Activated CD4-positive, alpha-beta T cell treated with anti-CD3 and anti-CD28 coated beads, Interleukin-2, amount 10 ng/mL, durations not matched to agents 24 days and 14 days (primary cell): ENCODE data around the gene TOMM70. TPM values are rescaled to one million over a fixed set of nuclear protein-coding genes. Genes with fewer than 3 reads are reported as not detected.
A peak's percentile ranks its signal among the peaks of the same experiment; 100 is the strongest.
"Not testable (repeated sequence)": the region's sequence is repeated elsewhere in the genome, so short reads cannot be mapped to it uniquely, and the experiment has no call there.

Experiments used
- DNase-seq: peaks from one replicate; pipeline ENCODE4 v3.0.0; 2022
- H3K27ac Mint-ChIP-seq: one replicate; pipeline ENCODE4 v1.8.0; 2022; ENCODE audit warnings: mild to moderate bottlenecking, mixed read lengths
- H3K27me3 Mint-ChIP-seq: one replicate; pipeline ENCODE4 v1.8.0; 2022; ENCODE audit warnings: mixed read lengths
- H3K36me3 Mint-ChIP-seq: one replicate; pipeline ENCODE4 v1.8.0; 2022; ENCODE audit warnings: low read depth, mild to moderate bottlenecking, mixed read lengths
- H3K4me1 Mint-ChIP-seq: one replicate; pipeline ENCODE4 v1.8.0; 2021; ENCODE audit warnings: mixed read lengths
- H3K4me3 Mint-ChIP-seq: one replicate; pipeline ENCODE4 v1.8.0; 2022; ENCODE audit warnings: mild to moderate bottlenecking, moderate library complexity, mixed read lengths
- H3K9me3 Mint-ChIP-seq: one replicate; pipeline ENCODE4 v1.8.0; 2021; ENCODE audit warnings: mixed read lengths
- intact Hi-C: fragments of 100-400 bp; cut with micrococcal nuclease; formaldehyde crosslinking; loops from one replicate; pipeline ENCODE4 v1.15.1; 2023
- total RNA-seq: library from RNA; stranded (reverse); gene quantifications from 2 replicates; pipeline ENCODE4 v1.2.3, GENCODE V29; 2022

TOMM70 gene
- 57.4 and 61.5 TPM in 2 replicates for total RNA-seq

- Mint-ChIP-seq H3K4me3 (peak within 1 kb of the TSS; percentile 93), H3K9me3 (peaks cover 4% of the 10 kb centered on the region), H3K36me3 (peaks cover 17% of the 10 kb centered on the region), H3K27me3 (no peaks in the 10 kb centered on the region), H3K27ac (peak within 1 kb of the TSS; percentile 98), H3K4me1 (peaks cover 36% of the 10 kb centered on the region)
- DNase-seq, result peak; percentile 98
- intact Hi-C loops, result loop anchor here (1.0 to 10.0 kb wide), 12 partner anchors 67 to 1276 kb away; partner anchors contain the start of genes CMSS1, NIT2, PCNP and TBC1D23
Measured at GRCh38 chr3:100400780-100401673, at the start of gene TOMM70, which contains the start of gene LNP1. Gene TOMM70, minus strand, starts transcription at chr3:100401089. Its CDS starts 140 bp downstream, at chr3:100400949. Gene LNP1, plus strand, starts transcription at chr3:100401539. Its CDS starts 28,191 bp downstream, at chr3:100429730.

GRCh38 chr3:100449214-100449613 lies 48.3 kb upstream of the TOMM70 start:
- DNase-seq, result no peak
- peaks cover 1% of the 10 kb centered on the region for H3K36me3 Mint-ChIP-seq
- no peaks in the 10 kb centered on the region for H3K4me1 Mint-ChIP-seq
- no peak overlapping the region for H3K27ac Mint-ChIP-seq
- peaks cover 1% of the 10 kb centered on the region for H3K27me3 Mint-ChIP-seq
- peaks cover 10% of the 10 kb centered on the region for H3K9me3 Mint-ChIP-seq
- intact Hi-C loops, result no loop called here
- H3K4me3 Mint-ChIP-seq, result no peak overlapping the region

DNA sequence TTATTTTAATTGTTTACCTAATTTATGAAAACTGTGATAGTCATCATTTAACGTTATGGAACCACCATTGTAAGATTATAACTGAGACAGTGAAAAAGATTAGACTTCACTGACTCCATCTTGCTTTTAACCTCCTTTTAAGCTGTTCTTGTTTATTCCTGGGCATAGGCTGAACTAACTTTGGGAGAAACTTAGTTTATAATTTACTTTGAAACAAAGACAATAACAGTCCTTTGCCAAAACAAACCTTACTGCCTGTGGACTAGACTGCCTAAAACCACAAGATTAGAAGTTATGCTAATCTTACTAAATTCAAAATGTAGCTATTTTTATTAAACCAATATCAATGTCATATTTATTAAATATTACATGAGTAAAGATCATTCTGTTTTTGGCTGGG lies 47.2 kb upstream of the TOMM70 start:
- H3K36me3 Mint-ChIP-seq, result peaks cover 1% of the 10 kb centered on the region
- peaks cover 1% of the 10 kb centered on the region for H3K27me3 Mint-ChIP-seq
- H3K9me3 Mint-ChIP-seq, result peaks cover 10% of the 10 kb centered on the region
- H3K4me3 Mint-ChIP-seq, result no peak overlapping the region
- H3K4me1 Mint-ChIP-seq, result no peaks in the 10 kb centered on the region
- H3K27ac Mint-ChIP-seq, result no peak overlapping the region
- intact Hi-C loops, result no loop called here
- no peak for DNase-seq

GRCh38 chr3:100447067-100447466 lies 46.2 kb upstream of the TOMM70 start:
- H3K9me3 Mint-ChIP-seq, result peaks cover 10% of the 10 kb centered on the region
- H3K27me3 Mint-ChIP-seq, H3K4me1 Mint-ChIP-seq, DNase-seq, H3K4me3 Mint-ChIP-seq, H3K27ac Mint-ChIP-seq, intact Hi-C loops, H3K36me3 Mint-ChIP-seq: not testable (repeated sequence)

- Mint-ChIP-seq H3K4me3 (no peak overlapping the region), H3K27me3 (peaks cover 1% of the 10 kb centered on the region), H3K36me3 (peaks cover 1% of the 10 kb centered on the region), H3K9me3 (peaks cover 10% of the 10 kb centered on the region), H3K27ac (no peak overlapping the region), H3K4me1 (peaks cover 7% of the 10 kb centered on the region)
- intact Hi-C loops, result no loop called here
- DNase-seq, result no peak
Measured at GRCh38 chr3:100443690-100444089, 42.8 kb upstream of the TOMM70 start.

DNA sequence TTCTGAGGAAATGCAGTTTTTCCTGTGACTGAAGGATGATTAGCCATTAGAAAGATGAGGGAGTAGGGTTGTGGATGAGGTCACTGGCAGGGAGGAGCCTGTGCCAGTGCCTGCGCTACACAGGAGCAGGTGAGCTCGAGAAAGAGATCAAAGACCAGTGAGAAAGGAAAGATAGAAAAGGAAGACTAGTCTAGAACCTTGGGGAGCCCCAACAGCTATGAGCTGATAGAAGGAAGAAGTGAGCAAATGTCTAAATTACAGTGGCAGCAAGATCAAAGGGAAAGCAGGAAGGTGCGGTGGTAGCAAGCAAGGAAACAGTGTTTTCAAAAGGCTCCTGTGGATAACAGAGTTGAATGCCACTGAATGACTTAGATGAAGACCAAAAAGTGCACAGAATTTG lies 40.0 kb upstream of the TOMM70 start:
- H3K4me1 Mint-ChIP-seq, result peaks cover 7% of the 10 kb centered on the region
- intact Hi-C loops, result no loop called here
- H3K36me3 Mint-ChIP-seq, result no peaks in the 10 kb centered on the region
- no peak overlapping the region for H3K27ac Mint-ChIP-seq
- H3K27me3 Mint-ChIP-seq, result no peaks in the 10 kb centered on the region
- peaks cover under 1% of the 10 kb centered on the region for H3K9me3 Mint-ChIP-seq
- peak overlapping the region; percentile 17 for H3K4me3 Mint-ChIP-seq
- peak; percentile 64 for DNase-seq

DNA sequence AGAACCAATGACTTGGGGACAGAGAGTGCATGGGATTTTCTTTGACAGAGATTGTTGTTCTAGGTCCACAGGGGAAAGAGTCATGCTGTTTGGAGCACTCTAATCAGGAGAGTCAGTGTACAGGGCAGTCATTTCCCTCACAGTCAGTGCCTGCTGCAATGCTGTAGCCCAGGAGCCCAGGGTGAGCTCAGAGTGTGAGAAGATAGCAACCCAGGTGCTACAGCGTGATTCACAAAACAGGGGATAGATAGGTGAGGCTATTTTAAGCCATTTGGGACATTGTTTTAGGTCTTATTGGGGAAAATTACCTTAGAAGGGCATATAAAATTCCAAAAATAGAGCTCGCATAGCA lies 37.7 kb upstream of the TOMM70 start:
- peaks cover 5% of the 10 kb centered on the region for H3K9me3 Mint-ChIP-seq
- peaks cover 7% of the 10 kb centered on the region for H3K4me1 Mint-ChIP-seq
- DNase-seq, result no peak
- no peak overlapping the region for H3K27ac Mint-ChIP-seq
- H3K36me3 Mint-ChIP-seq, result no peaks in the 10 kb centered on the region
- no peaks in the 10 kb centered on the region for H3K27me3 Mint-ChIP-seq
- no peak overlapping the region for H3K4me3 Mint-ChIP-seq
- intact Hi-C loops, result no loop called here

- Mint-ChIP-seq H3K9me3 (peaks cover 5% of the 10 kb centered on the region), H3K4me1 (peaks cover 7% of the 10 kb centered on the region), H3K27me3 (no peaks in the 10 kb centered on the region), H3K4me3 (no peak overlapping the region), H3K27ac (no peak overlapping the region), H3K36me3 (no peaks in the 10 kb centered on the region)
- intact Hi-C loops, result no loop called here
- DNase-seq, result no peak
Measured at GRCh38 chr3:100437721-100438622, 37.1 kb upstream of the TOMM70 start.

- H3K4me1 Mint-ChIP-seq, result peaks cover 7% of the 10 kb centered on the region
- no peak overlapping the region for H3K4me3 Mint-ChIP-seq
- DNase-seq, result no peak
- intact Hi-C loops, result no loop called here
- H3K36me3 Mint-ChIP-seq, result no peaks in the 10 kb centered on the region
- peaks cover 5% of the 10 kb centered on the region for H3K9me3 Mint-ChIP-seq
- H3K27ac Mint-ChIP-seq, result no peak overlapping the region
- H3K27me3 Mint-ChIP-seq, result no peaks in the 10 kb centered on the region
Measured at GRCh38 chr3:100436951-100437350, 36.1 kb upstream of the TOMM70 start.

GRCh38 chr3:100429187-100429716 lies 28.4 kb upstream of the TOMM70 start:
- DNase-seq, result no peak
- no peaks in the 10 kb centered on the region for H3K36me3 Mint-ChIP-seq
- H3K27me3 Mint-ChIP-seq, result peaks cover 10% of the 10 kb centered on the region
- no peak overlapping the region for H3K27ac Mint-ChIP-seq
- H3K9me3 Mint-ChIP-seq, result no peaks in the 10 kb centered on the region
- intact Hi-C loops, result no loop called here
- H3K4me3 Mint-ChIP-seq, result no peak overlapping the region
- H3K4me1 Mint-ChIP-seq, result no peaks in the 10 kb centered on the region

DNA sequence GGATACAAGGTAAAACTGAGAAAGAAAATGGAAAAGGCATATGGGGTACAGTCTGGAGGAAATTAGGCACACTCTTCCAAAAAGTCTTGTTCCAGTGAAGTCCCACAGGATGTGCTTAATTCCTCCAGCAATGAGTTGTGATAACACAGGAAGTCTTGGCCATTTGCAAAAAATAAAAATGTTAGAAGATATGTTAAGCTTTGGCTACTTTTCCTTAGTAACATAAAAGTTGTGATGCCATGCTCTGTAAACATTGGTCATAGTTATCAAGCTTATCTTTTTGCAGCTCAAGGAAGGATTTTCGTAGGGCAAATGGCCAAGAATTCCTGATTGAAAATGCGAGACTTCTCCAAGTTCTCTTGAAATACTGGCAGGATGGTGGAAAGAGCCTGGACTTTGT lies 26.8 kb upstream of the TOMM70 start:
- DNase-seq, result no peak
- no peak overlapping the region for H3K27ac Mint-ChIP-seq
- peaks cover 12% of the 10 kb centered on the region for H3K27me3 Mint-ChIP-seq
- H3K4me3 Mint-ChIP-seq, result no peak overlapping the region
- no peaks in the 10 kb centered on the region for H3K4me1 Mint-ChIP-seq
- no peaks in the 10 kb centered on the region for H3K36me3 Mint-ChIP-seq
- H3K9me3 Mint-ChIP-seq, result no peaks in the 10 kb centered on the region
- intact Hi-C loops, result no loop called here

DNA sequence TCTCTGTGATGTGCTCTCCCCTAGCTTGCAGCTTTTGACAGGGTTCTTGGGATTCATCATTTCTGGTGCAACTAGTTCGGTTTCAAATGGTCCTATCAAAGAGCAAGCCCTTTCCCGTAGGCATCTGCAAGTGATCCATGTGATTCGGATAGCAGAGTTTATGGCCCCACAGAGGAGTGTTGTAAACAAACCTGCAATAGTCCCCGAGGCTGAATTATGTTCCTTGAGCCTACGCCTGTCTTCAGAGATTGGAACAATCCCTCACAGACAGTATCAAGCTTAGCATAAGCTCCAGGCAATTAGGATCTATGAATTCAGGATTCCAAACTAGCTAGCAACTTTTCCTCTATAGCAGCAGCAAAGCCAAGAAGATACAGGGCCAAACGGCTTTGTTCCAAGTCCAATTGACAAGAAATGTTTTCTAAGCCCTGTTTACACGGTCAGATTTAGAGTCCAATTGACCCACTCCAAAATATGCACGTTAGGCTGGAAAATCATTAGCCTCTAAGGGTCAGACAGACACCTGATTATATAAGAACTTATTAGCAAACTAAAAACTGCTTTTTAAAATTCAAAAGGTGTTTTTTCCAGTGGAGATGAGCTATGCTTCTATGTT lies 25.3 kb upstream of the TOMM70 start:
- no peak for DNase-seq
- Mint-ChIP-seq H3K36me3 (no peaks in the 10 kb centered on the region), H3K27me3 (peaks cover 12% of the 10 kb centered on the region), H3K27ac (no peak overlapping the region), H3K4me1 (no peaks in the 10 kb centered on the region), H3K9me3 (no peaks in the 10 kb centered on the region), H3K4me3 (no peak overlapping the region)
- intact Hi-C loops, result no loop called here

GRCh38 chr3:100425316-100425715 lies 24.4 kb upstream of the TOMM70 start:
- no peaks in the 10 kb centered on the region for H3K9me3 Mint-ChIP-seq
- no peaks in the 10 kb centered on the region for H3K36me3 Mint-ChIP-seq
- H3K4me3 Mint-ChIP-seq, result no peak overlapping the region
- intact Hi-C loops, result no loop called here
- DNase-seq, result no peak
- H3K4me1 Mint-ChIP-seq, result no peaks in the 10 kb centered on the region
- H3K27me3 Mint-ChIP-seq, result peaks cover 12% of the 10 kb centered on the region
- no peak overlapping the region for H3K27ac Mint-ChIP-seq
